ENCODE results near the gene IGF1R. TPM values are rescaled to one million over a fixed set of nuclear protein-coding genes. Genes with fewer than 3 reads are reported as not detected.

The IGF1R gene
- total and polyA plus RNA-seq, 2 donors (not counting 3 experiments of a cell fraction or from before 2014, with no cell fraction given): 16.1 to 59.1 TPM

DNA sequence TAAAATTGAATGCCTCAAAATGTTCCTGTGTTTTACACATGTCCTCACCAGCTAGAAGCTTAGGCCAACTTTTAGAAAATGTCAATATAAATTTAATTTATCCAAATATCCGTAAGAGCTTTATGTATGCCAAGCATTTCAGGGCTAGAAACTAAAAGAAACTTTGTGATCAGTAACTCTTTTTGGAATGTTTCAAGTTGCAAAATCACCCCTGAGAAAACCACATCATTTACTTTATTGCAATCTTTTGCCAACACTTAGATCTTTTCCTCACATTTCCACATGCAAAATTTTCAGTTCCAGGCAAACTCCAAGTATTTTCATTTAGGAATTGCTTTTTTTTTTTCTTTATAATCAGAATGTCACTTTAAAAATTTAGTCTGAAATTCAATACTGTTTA is 20.1 kb upstream of the IGF1R start:
- no peaks in the 10 kb centered on the region for H3K79me2 ChIP-seq (ENCODE audit: control insufficient read depth, insufficient read depth, low read length)
- H3K4me2 ChIP-seq (ENCODE audit: insufficient read depth, low read length): no peak overlapping the region
- TF ChIP-seq GATA2 (IDR thresholded peaks at IDR 0.05; ENCODE audit: insufficient read depth, insufficient read length, low read depth, low read length) (no peak), CTCF (IDR thresholded peaks at IDR 0.05; ENCODE audit: extremely low read depth in 1 of 2, insufficient read depth in 1 of 2, low read depth in 1 of 2, low read length in 2 of 2) (no peak)
- TF ChIP-seq, protein P1, sequence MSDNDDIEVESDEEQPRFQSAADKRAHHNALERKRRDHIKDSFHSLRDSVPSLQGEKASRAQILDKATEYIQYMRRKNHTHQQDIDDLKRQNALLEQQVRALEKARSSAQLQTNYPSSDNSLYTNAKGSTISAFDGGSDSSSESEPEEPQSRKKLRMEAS (IDR thresholded peaks at IDR 0.05; ENCODE audit: insufficient read depth, insufficient read length): no peak
- intact Hi-C loops (cut with micrococcal nuclease): no loop called here
- no peaks in the 10 kb centered on the region for H3K36me3 ChIP-seq (ENCODE audit: control insufficient read depth in 2 of 2, extremely low read depth in 1 of 2, insufficient read depth in 2 of 2, low read length in 2 of 2)
- no TSS peak for BruUV-seq (replicated peaks)
- POLR2A ChIA-PET: no interaction called here
- CTCF ChIA-PET: no interaction called here
- no peaks in the 10 kb centered on the region for H3K9me3 ChIP-seq (replicated peaks; ENCODE audit: control insufficient read depth, insufficient read depth, low read length)
- H4K20me1 ChIP-seq (replicated peaks; ENCODE audit: control insufficient read depth, extremely low read depth, insufficient read depth, low read length): no peaks in the 10 kb centered on the region
- peaks cover 4 to 8% of the 10 kb centered on the region in 2 experiments for H3K27me3 ChIP-seq (ENCODE audit: control insufficient read depth in 2 of 2, insufficient read depth in 2 of 2, low read length in 2 of 2)
- no peaks in the 10 kb centered on the region for H3K4me1 ChIP-seq (ENCODE audit: control insufficient read depth, extremely low read depth, insufficient read depth, low read length)
- DNase-seq (ENCODE audit: low read depth, low spot score) (no peak), FAIRE-seq (no peak)
- dilution Hi-C loops (cut with MboI; ENCODE audit: extremely low pct_ligation_motif_present, low sequenced_read_pairs): no loop called here
- H3K4me3 ChIP-seq (replicated peaks in 1 of 3; ENCODE audit: insufficient read depth in 1 of 3, low read depth in 1 of 3, low read length in 3 of 3): no peak overlapping the region
- no peaks in the 10 kb centered on the region for H3K9me1 ChIP-seq (replicated peaks; ENCODE audit: control insufficient read depth, extremely low read depth, insufficient read depth, low read length)
- H3K27ac ChIP-seq (ENCODE audit: insufficient read depth, low read depth, low read length): no peak overlapping the region
- H2AFZ ChIP-seq (ENCODE audit: low read depth, low read length): no peak overlapping the region
- no peak overlapping the region for H3K9ac ChIP-seq (replicated peaks; ENCODE audit: extremely low read depth, insufficient read depth, low read length)

GRCh38 chr15:98635848-98636247 is 12.5 kb upstream of the IGF1R start:
- CTCF ChIA-PET: interaction anchor here (1.4 kb wide), 1 partner anchor 117 kb away, joined by 3 read pairs; no protein-coding TSS in a partner anchor
- BruUV-seq (replicated peaks): no TSS peak
- TF ChIP-seq EZH2 (IDR thresholded peaks at IDR 0.05; ENCODE audit: borderline replicate concordance, low read depth, low read length, severe bottlenecking) (no peak), FOS (IDR thresholded peaks at IDR 0.05; ENCODE audit: borderline replicate concordance, insufficient read depth, low read length) (no peak), POLR2A (IDR thresholded peaks at IDR 0.05; ENCODE audit: low read depth, low read length) (no peak), MYC (IDR thresholded peaks at IDR 0.05; ENCODE audit: low read depth, low read length) (no peak), JUN (IDR thresholded peaks at IDR 0.05; ENCODE audit: borderline replicate concordance, insufficient read depth, insufficient read length, low read depth) (no peak), POLR2AphosphoS5 (IDR thresholded peaks at IDR 0.05; ENCODE audit: insufficient read depth, low read depth, low read length) (no peak)
- TF ChIP-seq, protein P1 (IDR thresholded peaks at IDR 0.05; ENCODE audit: insufficient read depth, insufficient read length): no peak

More at GRCh38 chr15:98635848-98636247, 12.5 kb upstream of the IGF1R start:
- Histone ChIP-seq H3K9ac (replicated peaks; ENCODE audit: extremely low read depth, insufficient read depth, low read length) (no peak overlapping the region), H3K9me1 (replicated peaks; ENCODE audit: control insufficient read depth, extremely low read depth, insufficient read depth, low read length) (no peaks in the 10 kb centered on the region), H3K9me3 (replicated peaks; ENCODE audit: control insufficient read depth, insufficient read depth, low read length) (no peaks in the 10 kb centered on the region), H3K4me1 (ENCODE audit: control insufficient read depth, extremely low read depth, insufficient read depth, low read length) (no peaks in the 10 kb centered on the region), H3K27ac (ENCODE audit: insufficient read depth, low read depth, low read length) (no peak overlapping the region), H4K20me1 (replicated peaks; ENCODE audit: control insufficient read depth, extremely low read depth, insufficient read depth, low read length) (no peaks in the 10 kb centered on the region), H3K4me3 (replicated peaks in 1 of 3; ENCODE audit: insufficient read depth in 1 of 3, low read depth in 1 of 3, low read length in 3 of 3) (no peak overlapping the region), H3K79me2 (ENCODE audit: control insufficient read depth, insufficient read depth, low read length) (no peaks in the 10 kb centered on the region), H3K27me3 (ENCODE audit: control insufficient read depth in 2 of 2, insufficient read depth in 2 of 2, low read length in 2 of 2) (no peaks in the 10 kb centered on the region), H3K36me3 (ENCODE audit: control insufficient read depth in 2 of 2, extremely low read depth in 1 of 2, insufficient read depth in 2 of 2, low read length in 2 of 2) (no peaks in the 10 kb centered on the region), H3K4me2 (ENCODE audit: insufficient read depth, low read length) (no peak overlapping the region), H2AFZ (ENCODE audit: low read depth, low read length) (no peak overlapping the region)
- POLR2A ChIA-PET: no interaction called here
- FAIRE-seq (no peak), DNase-seq (ENCODE audit: low read depth, low spot score) (no peak)
- intact Hi-C loops (cut with micrococcal nuclease) (no loop called here), dilution Hi-C loops (cut with MboI; ENCODE audit: extremely low pct_ligation_motif_present, low sequenced_read_pairs) (no loop called here)
